OCI-LY1 (cell line): Measurements from ENCODE around the gene CDH23.

ENCODE experiments used
- H2AFZ ChIP-seq: fragments of 200-600 bp; sonication (generic), shearing (Covaris generic); 2 replicates; pipeline ENCODE4 v1.6.0; 2014; ENCODE audit warnings: antibody characterized with exemption, mild to moderate bottlenecking, low read length
- H3F3A ChIP-seq: fragments of 200-600 bp; sonication (generic), shearing (Covaris generic); 2 replicates; pipeline ENCODE4 v1.6.0; 2014; ENCODE audit warnings: mild to moderate bottlenecking, antibody characterized with exemption, low read length, moderate library complexity; ENCODE audit not compliant: insufficient read depth
- H3K27ac ChIP-seq: fragments of 200-600 bp; sonication (generic); 2 replicates; pipeline ENCODE4 v1.5.1; 2014; ENCODE audit warnings: low read length, mixed run types, mild to moderate bottlenecking, low read depth; ENCODE audit not compliant: poor library complexity, severe bottlenecking
- H3K27me3 ChIP-seq: fragments of 200-600 bp; sonication (generic); 2 replicates; pipeline ENCODE4 v1.6.0; 2014; ENCODE audit warnings: antibody characterized with exemption, mild to moderate bottlenecking, low read length, moderate library complexity; ENCODE audit not compliant: insufficient read depth
- H3K36me3 ChIP-seq: fragments of 200-600 bp; sonication (generic); 2 replicates; pipeline ENCODE4 v1.6.1; 2014; ENCODE audit warnings: mild to moderate bottlenecking, antibody characterized with exemption, low read length, moderate library complexity, mixed read lengths; ENCODE audit not compliant: insufficient read depth
- H3K4me1 ChIP-seq: fragments of 200-600 bp; sonication (generic); 2 replicates; pipeline ENCODE4 v1.5.1; 2014; ENCODE audit warnings: mild to moderate bottlenecking, low read length, moderate library complexity; ENCODE audit not compliant: insufficient read depth, severe bottlenecking
- H3K4me2 ChIP-seq: fragments of 200-600 bp; sonication (generic), shearing (Covaris generic); 2 replicates; pipeline ENCODE4 v1.6.1; 2014; ENCODE audit warnings: low read length
- H3K4me3 ChIP-seq: fragments of 200-600 bp; sonication (generic); 2 replicates; pipeline ENCODE4 v1.5.1; 2014; ENCODE audit warnings: low read length, low read depth, mild to moderate bottlenecking, mixed read lengths; ENCODE audit not compliant: poor library complexity, severe bottlenecking
- H3K79me2 ChIP-seq: fragments of 200-600 bp; shearing (Covaris generic); 2 replicates; pipeline ENCODE4 v1.6.1; 2016; ENCODE audit warnings: mixed run types, low read length, mixed read lengths; ENCODE audit not compliant: insufficient read depth
- H3K9ac ChIP-seq: fragments of 200-600 bp; sonication (generic), shearing (Covaris generic); 2 replicates; pipeline ENCODE4 v1.6.1; 2014; ENCODE audit warnings: mild to moderate bottlenecking, low read length, mixed read lengths
- H3K9me2 ChIP-seq: fragments of 200-600 bp; sonication (generic), shearing (Covaris generic); 2 replicates; pipeline ENCODE4 v1.6.1; 2014; ENCODE audit warnings: low read depth, mild to moderate bottlenecking, low read length, mixed read lengths
- H3K9me3 ChIP-seq: fragments of 200-600 bp; shearing (Covaris generic); 2 replicates; pipeline ENCODE4 v1.6.1; 2014; ENCODE audit warnings: low read length, mixed read lengths
- H4K20me1 ChIP-seq: fragments of 200-600 bp; sonication (generic), shearing (Covaris generic); 2 replicates; pipeline ENCODE4 v1.6.0; 2016; ENCODE audit warnings: mild to moderate bottlenecking, low read length; ENCODE audit not compliant: insufficient read depth
- EZH2 ChIP-seq: fragments of 200-600 bp; sonication (generic), shearing (Covaris generic); IDR thresholded peaks from 2 replicates; pipeline ENCODE4 v1.8.0; 2017; ENCODE audit warnings: borderline replicate concordance, mixed run types, mild to moderate bottlenecking, antibody characterized with exemption, low read length, moderate library complexity, mixed read lengths
- TF ChIP-seq, protein P1 (sequence below): fragments of 200-600 bp; sonication (generic), shearing (Covaris generic); IDR thresholded peaks from 2 replicates; pipeline ENCODE4 v1.5.1; 2017; ENCODE audit warnings: mild to moderate bottlenecking, antibody characterized with exemption, low read length, moderate library complexity, mixed read lengths

Gene CDH23

GRCh38 chr10:71677261-71677660 is 280.5 kb downstream of the CDH23 start:
- H3K9ac ChIP-seq = no peak overlapping the region
- H3K27ac ChIP-seq = no peak overlapping the region
- no peaks in the 10 kb centered on the region for H3K36me3 ChIP-seq
- H4K20me1 ChIP-seq = no peaks in the 10 kb centered on the region
- no peak overlapping the region for H3K4me2 ChIP-seq
- no peaks in the 10 kb centered on the region for H3F3A ChIP-seq
- H2AFZ ChIP-seq = no peak overlapping the region
- H3K4me3 ChIP-seq = no peak overlapping the region
- H3K27me3 ChIP-seq = peaks cover 15% of the 10 kb centered on the region; the same call in 1 of the 2 replicates
- no peaks in the 10 kb centered on the region for H3K4me1 ChIP-seq
- no peaks in the 10 kb centered on the region for H3K9me2 ChIP-seq
- TF ChIP-seq, protein P1, sequence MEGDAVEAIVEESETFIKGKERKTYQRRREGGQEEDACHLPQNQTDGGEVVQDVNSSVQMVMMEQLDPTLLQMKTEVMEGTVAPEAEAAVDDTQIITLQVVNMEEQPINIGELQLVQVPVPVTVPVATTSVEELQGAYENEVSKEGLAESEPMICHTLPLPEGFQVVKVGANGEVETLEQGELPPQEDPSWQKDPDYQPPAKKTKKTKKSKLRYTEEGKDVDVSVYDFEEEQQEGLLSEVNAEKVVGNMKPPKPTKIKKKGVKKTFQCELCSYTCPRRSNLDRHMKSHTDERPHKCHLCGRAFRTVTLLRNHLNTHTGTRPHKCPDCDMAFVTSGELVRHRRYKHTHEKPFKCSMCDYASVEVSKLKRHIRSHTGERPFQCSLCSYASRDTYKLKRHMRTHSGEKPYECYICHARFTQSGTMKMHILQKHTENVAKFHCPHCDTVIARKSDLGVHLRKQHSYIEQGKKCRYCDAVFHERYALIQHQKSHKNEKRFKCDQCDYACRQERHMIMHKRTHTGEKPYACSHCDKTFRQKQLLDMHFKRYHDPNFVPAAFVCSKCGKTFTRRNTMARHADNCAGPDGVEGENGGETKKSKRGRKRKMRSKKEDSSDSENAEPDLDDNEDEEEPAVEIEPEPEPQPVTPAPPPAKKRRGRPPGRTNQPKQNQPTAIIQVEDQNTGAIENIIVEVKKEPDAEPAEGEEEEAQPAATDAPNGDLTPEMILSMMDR = no peak
- TF ChIP-seq EZH2 = no peak
- no peaks in the 10 kb centered on the region for H3K79me2 ChIP-seq
- no peaks in the 10 kb centered on the region for H3K9me3 ChIP-seq

GRCh38 chr10:71678057-71678805 is 281.5 kb downstream of the CDH23 start:
- Histone ChIP-seq H3K27me3 (peaks cover 15% of the 10 kb centered on the region; the same call in 1 of the 2 replicates), H4K20me1 (no peaks in the 10 kb centered on the region), H3K9ac (no peak overlapping the region), H3K4me1 (no peaks in the 10 kb centered on the region), H3K4me2 (no peak overlapping the region), H3K9me2 (no peaks in the 10 kb centered on the region), H3K36me3 (no peaks in the 10 kb centered on the region), H3K27ac (no peak overlapping the region), H2AFZ (no peak overlapping the region), H3K9me3 (no peaks in the 10 kb centered on the region), H3F3A (no peaks in the 10 kb centered on the region), H3K79me2 (no peaks in the 10 kb centered on the region), H3K4me3 (no peak overlapping the region)
- TF ChIP-seq, protein P1 = no peak
- TF ChIP-seq EZH2 = no peak

GRCh38 chr10:71679425-71679824 is 282.7 kb downstream of the CDH23 start:
- H2AFZ ChIP-seq = no peak overlapping the region
- H4K20me1 ChIP-seq = no peaks in the 10 kb centered on the region
- no peak overlapping the region for H3K4me2 ChIP-seq
- H3K4me3 ChIP-seq = no peak overlapping the region
- no peaks in the 10 kb centered on the region for H3K9me2 ChIP-seq
- no peaks in the 10 kb centered on the region for H3K79me2 ChIP-seq
- no peak overlapping the region for H3K9ac ChIP-seq
- H3K4me1 ChIP-seq = no peaks in the 10 kb centered on the region
- no peaks in the 10 kb centered on the region for H3K9me3 ChIP-seq
- no peaks in the 10 kb centered on the region for H3K36me3 ChIP-seq
- TF ChIP-seq, protein P1 = no peak
- no peak for TF ChIP-seq EZH2
- no peak overlapping the region for H3K27ac ChIP-seq
- peaks cover 15% of the 10 kb centered on the region; the same call in 1 of the 2 replicates for H3K27me3 ChIP-seq
- H3F3A ChIP-seq = no peaks in the 10 kb centered on the region
